ENCODE results near the gene PTPRT.

Gene PTPRT

DNA sequence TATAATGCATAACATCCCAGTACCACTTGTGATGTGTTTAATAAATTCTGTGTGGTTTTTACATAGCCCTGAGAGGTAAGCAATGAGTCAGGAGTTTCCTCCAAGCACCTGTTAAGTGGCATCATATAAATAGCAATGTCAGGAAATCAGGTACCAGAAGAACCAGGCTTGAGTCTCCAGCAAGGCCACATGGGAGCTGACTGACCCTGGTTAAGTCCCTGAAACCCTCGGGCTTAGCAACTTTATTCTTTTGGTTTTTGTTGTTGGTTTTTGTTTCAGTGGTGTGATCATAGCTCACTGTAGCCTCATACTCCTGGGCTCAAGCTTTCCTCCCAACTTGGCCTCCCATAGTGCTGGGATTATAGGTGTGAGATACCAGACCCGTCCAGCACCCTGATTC, 70.0 kb downstream of the PTPRT start:
- DNase-seq (ENCODE audit: low read depth in 2 of 2): no peak

DNA sequence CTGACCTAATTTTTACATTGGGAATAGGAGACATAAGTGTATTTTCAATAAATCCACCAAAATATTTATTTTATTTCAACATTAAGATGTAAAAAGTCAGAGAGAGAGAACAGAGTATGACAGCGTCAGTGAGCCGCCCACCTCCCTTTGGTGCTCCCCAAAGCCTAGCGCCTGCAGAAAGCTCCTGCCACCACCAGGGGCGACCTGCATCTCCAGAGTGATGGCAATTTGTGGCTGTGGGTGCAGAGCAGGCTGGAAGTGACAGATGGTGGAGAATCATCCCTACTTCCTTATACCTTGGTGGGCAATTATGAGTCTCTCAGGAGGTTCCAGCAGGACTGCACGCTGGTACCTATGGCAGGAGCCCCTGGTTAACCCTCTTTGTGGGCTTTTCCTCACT, 87.3 kb downstream of the PTPRT start:
- DNase-seq (ENCODE audit: low read depth in 2 of 2): no peak

GRCh38 chr20:43096931-43097260, 92.8 kb downstream of the PTPRT start:
- no peak for DNase-seq (ENCODE audit: low read depth in 2 of 2)

GRCh38 chr20:43096126-43096930, 93.4 kb downstream of the PTPRT start:
- DNase-seq (ENCODE audit: low read depth in 2 of 2): no peak

GRCh38 chr20:43095034-43095433, 94.7 kb downstream of the PTPRT start:
- DNase-seq (ENCODE audit: low read depth in 2 of 2): no peak

DNA sequence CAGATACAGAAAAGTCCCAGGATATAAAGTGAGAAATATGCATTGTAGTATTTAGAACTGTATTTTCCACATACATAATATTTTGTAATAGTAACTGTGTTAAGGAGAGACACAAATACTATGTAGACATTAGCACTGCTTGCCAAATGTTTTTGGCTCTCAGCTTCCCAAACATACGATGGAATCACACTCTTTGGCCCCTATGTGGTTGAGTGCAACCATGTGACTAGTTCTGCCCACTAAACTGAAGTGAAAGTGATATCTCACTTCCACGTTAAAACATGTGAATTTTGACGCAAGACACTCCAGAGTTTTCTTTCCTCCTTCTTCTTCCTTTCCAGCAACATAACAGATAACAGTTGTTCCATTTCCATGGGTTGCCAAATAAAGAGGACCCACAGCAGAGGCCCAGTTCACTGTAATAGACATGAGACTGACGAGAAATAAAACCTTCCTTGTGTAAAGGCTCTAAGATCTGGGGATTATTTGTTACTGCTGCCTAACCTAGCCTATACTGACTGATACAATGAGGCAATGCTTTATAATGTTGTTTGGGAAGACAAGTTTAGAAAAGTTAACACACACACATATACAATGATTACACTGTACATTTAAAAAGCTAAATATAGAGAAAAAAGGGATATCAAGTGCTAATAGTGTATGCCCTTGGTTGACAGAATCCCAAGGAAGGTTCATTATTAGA, 97.2 kb downstream of the PTPRT start:
- DNase-seq (ENCODE audit: low read depth in 2 of 2): no peak

DNA sequence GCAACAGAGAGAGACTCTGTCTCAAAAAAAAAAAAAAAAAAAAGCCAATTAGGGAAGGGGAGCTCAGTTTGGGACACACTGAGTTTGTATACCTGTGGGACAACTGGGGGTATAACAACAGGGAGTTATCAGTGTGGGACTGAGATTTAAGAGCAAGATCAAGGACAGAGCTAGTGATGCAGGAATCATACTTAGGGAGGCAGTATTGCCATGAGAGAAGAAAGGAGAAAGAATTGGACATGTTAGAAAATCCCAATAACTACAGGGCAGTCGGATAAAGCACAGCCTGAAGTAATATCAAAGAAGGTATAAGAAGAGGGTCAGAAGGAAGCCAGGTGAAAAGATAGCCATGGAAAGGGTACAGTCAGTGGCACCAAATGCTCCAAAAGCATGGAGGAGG, 121.2 kb downstream of the PTPRT start:
- no peak for DNase-seq (ENCODE audit: low read depth in 2 of 2)

DNA sequence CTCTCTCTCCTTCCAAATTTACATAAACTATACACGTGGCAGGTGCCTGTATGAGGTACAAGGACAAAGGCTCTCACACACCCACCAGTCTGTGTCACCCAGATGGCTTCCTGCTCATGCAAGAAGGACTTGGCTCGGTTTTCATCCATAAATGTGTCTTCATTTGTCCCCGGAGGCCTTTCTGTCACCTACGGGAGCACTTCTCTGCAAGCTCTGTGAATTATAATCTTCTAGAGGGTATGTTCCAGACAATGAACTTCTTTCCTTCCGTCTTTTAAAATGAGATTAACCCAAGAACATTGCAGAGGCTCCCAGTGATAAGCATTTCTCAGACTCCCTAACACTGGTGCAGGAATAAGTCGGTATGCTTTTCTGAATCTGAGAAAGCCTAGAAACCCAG, 123.6 kb downstream of the PTPRT start:
- DNase-seq (ENCODE audit: low read depth in 2 of 2): no peak

GRCh38 chr20:43065299-43065698, 124.4 kb downstream of the PTPRT start:
- DNase-seq (ENCODE audit: low read depth in 2 of 2): no peak

DNA sequence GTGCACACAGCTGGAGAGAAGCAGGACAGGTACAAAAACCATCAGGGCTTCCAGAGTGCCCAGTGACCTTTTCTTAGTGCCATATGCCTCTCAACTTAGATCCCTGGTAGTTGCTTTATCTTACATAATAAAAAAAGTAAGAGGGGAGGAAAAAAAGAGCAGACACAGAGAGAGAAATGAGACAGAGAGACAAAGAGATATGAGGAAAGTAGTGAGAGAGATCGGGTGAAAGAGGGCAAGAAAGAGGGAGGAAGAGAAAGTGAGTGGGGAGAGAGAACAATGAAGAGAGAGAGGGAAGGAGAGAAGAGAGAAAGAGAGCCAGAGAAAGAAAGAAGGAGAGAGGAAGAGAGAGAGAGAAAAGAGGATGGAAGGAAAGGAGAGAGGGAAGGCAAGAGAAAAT, 131.6 kb downstream of the PTPRT start:
- DNase-seq (ENCODE audit: low read depth in 2 of 2): no peak

- DNase-seq (ENCODE audit: low read depth in 2 of 2): no peak
Measured at GRCh38 chr20:43057317-43057716, 132.4 kb downstream of the PTPRT start.

DNA sequence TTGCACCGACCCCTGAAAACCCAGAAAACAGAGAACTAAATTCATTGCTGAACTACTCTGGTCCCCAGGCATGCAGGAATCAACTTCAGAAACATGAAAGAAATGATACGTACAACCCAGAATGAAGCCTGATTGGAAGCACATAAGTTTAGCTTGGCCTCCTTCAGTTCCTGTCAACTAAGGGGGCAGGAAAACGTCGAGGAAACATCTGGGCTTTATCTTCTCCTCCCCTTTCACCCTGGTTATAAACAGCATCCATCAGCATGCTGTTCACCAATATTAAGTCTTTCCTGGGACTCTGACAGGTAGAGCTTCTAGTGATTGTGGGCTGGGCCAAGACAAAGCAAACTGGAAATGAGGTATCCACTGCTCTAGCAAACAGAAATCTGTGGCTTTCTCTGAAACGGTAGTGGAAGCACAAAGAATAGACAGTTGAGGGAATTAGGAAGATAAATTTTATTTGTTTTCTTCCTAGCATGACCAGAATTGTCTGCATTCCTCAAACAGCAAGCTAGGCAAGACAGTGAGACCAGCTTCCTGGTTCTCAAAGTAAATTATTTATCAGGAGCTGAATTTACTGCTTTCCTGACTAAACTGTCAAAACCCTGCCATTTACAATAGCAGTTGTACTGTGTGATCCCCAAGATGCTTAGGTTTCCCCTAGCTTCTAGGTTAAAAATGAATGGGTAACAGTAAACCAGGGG, 134.4 kb downstream of the PTPRT start:
- DNase-seq (ENCODE audit: low read depth in 2 of 2): no peak

GRCh38 chr20:43052532-43052931, 137.2 kb downstream of the PTPRT start:
- no peak for DNase-seq (ENCODE audit: low read depth in 2 of 2)

GRCh38 chr20:43046966-43047365, 142.7 kb downstream of the PTPRT start:
- no peak for DNase-seq (ENCODE audit: low read depth in 2 of 2)

DNA sequence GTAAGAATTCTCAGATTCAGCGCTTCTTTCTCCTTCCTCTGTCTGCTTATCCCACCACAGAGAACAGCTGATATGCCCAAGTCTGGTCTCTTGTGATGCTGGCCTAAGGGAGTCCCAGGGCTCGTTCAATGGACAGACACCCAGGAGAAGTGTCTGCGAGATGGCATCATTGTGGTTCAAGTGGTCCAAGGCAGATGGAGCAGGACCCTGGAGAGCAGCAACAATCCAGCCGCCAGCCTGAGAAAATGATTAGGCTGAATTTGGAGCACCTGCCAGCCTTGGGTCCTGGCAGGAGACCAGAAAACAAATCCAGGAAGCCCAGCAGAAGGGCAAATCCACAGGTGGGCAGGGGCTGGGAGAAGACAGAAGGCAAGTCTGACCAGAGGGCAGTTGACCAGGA, 145.8 kb downstream of the PTPRT start:
- no peak for DNase-seq (ENCODE audit: low read depth in 2 of 2)

DNA sequence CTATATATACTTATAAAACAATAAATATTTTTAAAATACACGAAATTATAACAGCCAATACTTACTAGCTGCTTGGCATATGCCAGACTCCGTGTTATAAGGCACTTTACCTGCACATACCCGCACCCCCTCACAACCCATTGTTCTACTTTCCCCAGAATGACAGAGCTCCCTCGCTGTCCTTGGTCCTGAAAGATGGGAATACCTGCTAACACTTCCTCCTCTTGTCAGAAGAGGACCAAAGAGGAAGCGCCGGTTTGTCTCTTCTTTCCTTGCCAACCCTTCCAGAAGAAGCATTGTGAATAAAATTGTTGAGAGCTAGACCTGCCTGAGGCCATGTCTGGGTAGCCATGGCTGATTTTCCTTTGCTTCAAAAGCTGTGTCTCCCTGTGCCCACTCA, 149.3 kb downstream of the PTPRT start:
- DNase-seq (ENCODE audit: low read depth in 2 of 2): no peak

DNA sequence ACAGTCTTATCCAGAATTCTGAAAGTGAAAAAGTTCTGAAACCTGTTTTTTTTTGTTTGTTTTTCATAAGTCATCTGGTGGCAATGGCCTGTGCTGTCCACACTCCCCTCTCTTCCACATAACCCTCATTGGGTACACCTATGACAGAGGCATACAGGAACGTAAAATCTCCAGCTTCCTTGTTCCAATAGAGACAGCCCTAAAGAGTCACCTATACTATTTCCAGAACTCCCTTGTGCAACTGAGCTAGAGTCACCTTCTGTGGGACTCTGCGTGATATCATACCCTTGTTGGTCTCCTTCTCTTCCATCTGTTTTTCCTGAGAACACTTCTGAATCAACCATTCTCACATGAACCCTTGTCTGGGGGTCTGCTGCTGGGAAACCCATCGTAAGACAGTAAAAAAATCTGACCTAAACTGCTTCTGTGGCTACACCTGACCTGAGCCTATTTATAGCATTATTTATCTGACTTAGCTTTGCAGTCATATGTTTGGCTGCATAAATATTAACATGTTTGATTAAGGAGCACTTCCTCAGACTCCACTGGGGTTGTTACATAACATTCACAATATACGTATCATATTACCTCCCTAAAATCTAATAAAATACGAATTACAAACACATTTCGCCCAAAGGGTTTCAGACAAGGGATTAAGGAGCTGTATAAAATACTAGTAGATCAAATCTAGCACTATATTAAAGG, 151.9 kb downstream of the PTPRT start:
- DNase-seq (ENCODE audit: low read depth in 2 of 2): no peak

DNA sequence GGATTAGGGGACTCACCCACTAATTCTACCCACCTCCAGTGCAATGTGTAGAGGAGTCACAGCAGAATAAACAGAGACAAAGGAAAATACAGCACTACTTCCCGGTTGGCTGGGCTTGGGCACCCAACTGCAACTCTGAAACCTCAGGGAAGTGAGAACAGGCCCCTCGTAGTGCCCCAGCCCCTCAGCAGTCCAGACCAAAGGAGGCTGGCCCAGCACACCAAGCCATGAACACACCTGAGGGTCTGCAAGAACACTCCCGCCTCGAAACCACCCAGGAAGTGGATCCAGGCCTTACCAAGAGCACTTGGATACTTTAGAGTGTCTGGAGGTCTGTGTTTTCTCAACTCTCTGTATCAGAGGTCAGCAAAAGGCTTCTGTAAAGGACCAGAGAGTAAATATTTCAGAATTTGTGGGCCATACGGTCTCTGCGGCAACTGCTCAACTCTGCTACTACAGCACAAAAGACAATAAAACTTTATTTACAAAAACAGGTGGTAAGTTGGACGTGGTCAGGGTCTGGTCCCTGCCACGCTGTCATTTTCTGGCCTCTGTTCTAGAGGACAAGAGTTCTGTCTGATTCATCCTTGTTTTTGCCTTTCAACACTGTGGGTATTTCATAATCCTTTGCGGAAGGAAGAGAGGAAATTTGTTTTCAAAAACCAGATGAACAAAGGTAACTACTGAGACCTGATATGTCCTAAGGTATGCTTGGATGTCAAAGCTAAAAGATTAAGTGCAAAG, 154.6 kb downstream of the PTPRT start:
- DNase-seq (ENCODE audit: low read depth in 2 of 2): no peak

GRCh38 chr20:43032459-43032858, 157.2 kb downstream of the PTPRT start:
- no peak for DNase-seq (ENCODE audit: low read depth in 2 of 2)

- no peak for DNase-seq (ENCODE audit: low read depth in 2 of 2)
Measured at GRCh38 chr20:43029176-43029575, 160.5 kb downstream of the PTPRT start.

- DNase-seq (ENCODE audit: low read depth in 2 of 2): no peak
Measured at GRCh38 chr20:43028470-43028869, 161.2 kb downstream of the PTPRT start.

- no peak for DNase-seq (ENCODE audit: low read depth in 2 of 2)
Measured at GRCh38 chr20:43023836-43024235, 165.9 kb downstream of the PTPRT start.
